GM12878 (cell line): ENCODE data around the gene PPP1R3F. TPM values are rescaled to one million over a fixed set of nuclear protein-coding genes. Genes with fewer than 3 reads are reported as not detected.

Source experiments
- ATAC-seq: fragments of 200-7000 bp; cut with Tn5 transposase; 3 replicates; pipeline ENCODE4 v1.9.1; 2020; ENCODE audit warnings: mild to moderate bottlenecking, moderate library complexity
- BruUV-seq: library from RNA; stranded (reverse); fragments of 400-500 nt; replicated peaks from 2 replicates; lab custom pipeline; 2021; lab: Mats Ljungman, UMichigan
- CTCF ChIA-PET: fragments of 300-600 bp; sonication (Branson Sonifier 250); formaldehyde crosslinking; extraction: SDS; loops from one replicate; lab custom pipeline; 2021; ENCODE audit warnings: inconsistent platforms; lab: Yijun Ruan, JAX
- POLR2A ChIA-PET: fragments of 350-600 bp; formaldehyde crosslinking; extraction: SDS; loops from one replicate; lab custom pipeline; 2021; ENCODE audit warnings: inconsistent platforms; lab: Charles Lee
- RAD21 ChIA-PET: fragments of 300-600 bp; sonication (Branson Sonifier 250); formaldehyde crosslinking; loops from one replicate; lab custom pipeline; 2023; ENCODE audit warnings: antibody characterized with exemption; ENCODE audit not compliant: unreplicated experiment; lab: Charles Lee
- SMC1A ChIA-PET: fragments of 300-600 bp; sonication (Branson Sonifier 250); formaldehyde crosslinking; loops from one replicate; lab custom pipeline; 2023; ENCODE audit not compliant: unreplicated experiment, uncharacterized antibody; lab: Charles Lee
- DNase-seq: peaks from one replicate; pipeline ENCODE4 v3.0.0-alpha.2; 2011; ENCODE audit warnings: low read depth, low spot score
- FAIRE-seq: peaks from 3 replicates; lab custom pipeline; 2011; peaks lifted over from hg19 to GRCh38; lab: Jason Lieb, UNC
- H2AFZ ChIP-seq: 2 replicates; pipeline ENCODE4 v1.6.0; 2011; ENCODE audit warnings: low read depth, low read length, control low read depth; ENCODE audit not compliant: control insufficient read depth
- H3K27ac ChIP-seq: 2 replicates; pipeline ENCODE4 v1.5.1; 2011; ENCODE audit warnings: control low read depth; ENCODE audit not compliant: control insufficient read depth, insufficient read depth
- H3K27me3 ChIP-seq, 2 experiments: replicated peaks in 1 of 2; 2 replicates each; pipeline versions ENCODE4 v1.6.0 to v1.6.1; 2011; ENCODE audit warnings: low read length in 1 of 2; ENCODE audit not compliant: control insufficient read depth in 2 of 2, insufficient read depth in 2 of 2
- H3K36me3 ChIP-seq, 2 experiments: 2 replicates each; pipeline ENCODE4 v1.5.1; 2011; ENCODE audit warnings: low read length in 1 of 2; ENCODE audit not compliant: control insufficient read depth in 2 of 2, insufficient read depth in 2 of 2
- H3K4me1 ChIP-seq: 2 replicates; pipeline ENCODE4 v1.6.1; 2011; ENCODE audit warnings: mild to moderate bottlenecking, low read length, moderate library complexity, mixed read lengths; ENCODE audit not compliant: control insufficient read depth, insufficient read depth
- H3K4me2 ChIP-seq: 2 replicates; pipeline ENCODE4 v1.6.0; 2011; ENCODE audit warnings: control low read depth; ENCODE audit not compliant: control insufficient read depth, insufficient read depth
- H3K4me3 ChIP-seq: fragments of 200-600 bp; sonication (generic); 2 replicates; pipeline ENCODE4 v1.5.1; 2016
- H3K79me2 ChIP-seq: 2 replicates; pipeline ENCODE4 v1.6.0; 2011; ENCODE audit warnings: low read length; ENCODE audit not compliant: control insufficient read depth, insufficient read depth
- H3K9ac ChIP-seq: 2 replicates; pipeline ENCODE4 v1.8.0; 2011; ENCODE audit warnings: low read length, control low read depth, mixed read lengths; ENCODE audit not compliant: control insufficient read depth, insufficient read depth
- H3K9me3 ChIP-seq: replicated peaks from 3 replicates; pipeline ENCODE4 v1.5.1; 2011; ENCODE audit warnings: mild to moderate bottlenecking, low read length; ENCODE audit not compliant: control insufficient read depth, insufficient read depth
- H4K20me1 ChIP-seq: 2 replicates; pipeline ENCODE4 v1.6.0; 2011; ENCODE audit not compliant: control insufficient read depth, insufficient read depth
- EGR1 ChIP-seq, 2 experiments: IDR thresholded peaks; 1 replicate in 1 of 2; 2 replicates in 1 of 2; pipeline ENCODE4 v1.6.1; 2011 to 2012; ENCODE audit warnings: low read depth in 2 of 2, low read length in 2 of 2, borderline replicate concordance in 1 of 2, mild to moderate bottlenecking in 1 of 2, moderate library complexity in 1 of 2
- EP300 ChIP-seq, 2 experiments: fragments of 150-350 bp in 1 of 2; IDR thresholded peaks; 2 replicates each; pipeline ENCODE4 v1.6.1; 2011 to 2012; ENCODE audit warnings: low read depth in 2 of 2, low read length in 2 of 2, borderline replicate concordance in 1 of 2, improper control_type of control experiment in 1 of 2, inconsistent platforms in 1 of 2; ENCODE audit not compliant: control insufficient read depth in 1 of 2
- GABPA ChIP-seq: IDR thresholded peaks from 2 replicates; pipeline ENCODE4 v1.6.1; 2014; ENCODE audit warnings: antibody characterized with exemption, low read depth, mild to moderate bottlenecking, inconsistent platforms
- HDAC2 ChIP-seq: fragments of 200-600 bp; sonication (generic); IDR thresholded peaks from 2 replicates; pipeline ENCODE4 v1.6.1; 2017
- JUNB ChIP-seq: IDR thresholded peaks from 2 replicates; pipeline ENCODE4 v1.6.1; 2016; ENCODE audit warnings: antibody characterized with exemption, mild to moderate bottlenecking
- MXI1 ChIP-seq: fragments of 150-350 bp; IDR thresholded peaks from 2 replicates; pipeline ENCODE4 v1.6.1; 2011; ENCODE audit warnings: low read depth, mild to moderate bottlenecking, inconsistent platforms, low read length, improper control_type of control experiment
- NFIC ChIP-seq: IDR thresholded peaks from 2 replicates; pipeline ENCODE4 v1.6.1; 2012; ENCODE audit warnings: low read depth, mild to moderate bottlenecking, inconsistent platforms, low read length, moderate library complexity
- NFYB ChIP-seq: IDR thresholded peaks from 2 replicates; pipeline ENCODE4 v1.6.1; 2011; ENCODE audit warnings: low read depth, mild to moderate bottlenecking, low read length, improper control_type of control experiment, moderate library complexity; ENCODE audit not compliant: insufficient read depth
- PAX8 ChIP-seq: fragments of 450-650 bp; IDR thresholded peaks from 2 replicates; pipeline ENCODE4 v1.6.1; 2017; ENCODE audit warnings: mild to moderate bottlenecking, moderate library complexity
- POLR2AphosphoS2 ChIP-seq: IDR thresholded peaks from 2 replicates; pipeline ENCODE4 v1.6.1; 2011; ENCODE audit warnings: low read depth, mild to moderate bottlenecking, low read length, improper control_type of control experiment, moderate library complexity
- RAD21 ChIP-seq: IDR thresholded peaks from 2 replicates; pipeline ENCODE4 v1.6.1; 2011; ENCODE audit warnings: mild to moderate bottlenecking, low read depth, low read length, moderate library complexity; ENCODE audit not compliant: insufficient read depth
- RAD51 ChIP-seq: fragments of 450-650 bp; IDR thresholded peaks from 2 replicates; pipeline ENCODE4 v1.6.1; 2016; ENCODE audit warnings: moderate library complexity, mild to moderate bottlenecking, inconsistent platforms
- RB1 ChIP-seq: fragments of 450-650 bp; formaldehyde crosslinking; IDR thresholded peaks from 2 replicates; pipeline ENCODE4 v1.6.1; 2017; ENCODE audit warnings: mild to moderate bottlenecking, borderline replicate concordance
- RCOR1 ChIP-seq: conservative IDR thresholded peaks from 2 replicates; pipeline ENCODE4 v1.6.1; 2012; ENCODE audit warnings: low read depth, low read length, improper control_type of control experiment
- ZNF274 ChIP-seq: IDR thresholded peaks from one replicate; pipeline ENCODE4 v1.8.0; 2011; ENCODE audit not compliant: insufficient read length, insufficient read depth
- ZZZ3 ChIP-seq: IDR thresholded peaks from 2 replicates; pipeline ENCODE4 v1.6.1; 2011; ENCODE audit warnings: low read depth; ENCODE audit not compliant: control insufficient read depth, insufficient read length
- WGBS: methylation state at CpG from one replicate; pipeline ENCODE4 v1.1.6; 2016; ENCODE audit warnings: low lambda C conversion rate; ENCODE audit not compliant: insufficient replicate concordance, insufficient coverage; ENCODE audit errors: missing lambda C conversion rate; 5-methylcytosine and 5-hydroxymethylcytosine counted together
- in situ Hi-C: fragments of 300-500 bp; cut with MboI; formaldehyde crosslinking; loops from 9 replicates; pipeline ENCODE4 v1.14.3; 2018; ENCODE audit warnings: mixed read lengths
- intact Hi-C: fragments of 100-400 bp; cut with micrococcal nuclease; formaldehyde crosslinking; loops from one replicate; pipeline ENCODE4 v1.14.2; 2022; ENCODE audit not compliant: unreplicated experiment
- polyA plus RNA-seq, 11 experiments: library from polyadenylated mRNA; depleted of rRNA in 4 of 11; unstranded in 6 of 11; stranded (reverse) in 5 of 11; fragments of >200 nt; fragmentation: Nextera tagmentation in 4 of 11; fragmentation: Illumina TruSeq in 1 of 11; extraction: Ambion mirVana in 4 of 11; extraction: Trizol in 1 of 11; gene quantifications; 1 replicate in 1 of 11; 2 replicates in 10 of 11; pipeline versions ENCODE4 v1.2.1 to v1.2.3, GENCODE V29; 2011 to 2016; ENCODE audit warnings: inconsistent platforms in 2 of 11, missing spikeins in 2 of 11, low read depth in 1 of 11
- total RNA-seq, 4 experiments: library from RNA; depleted of rRNA in 3 of 4; stranded (reverse); fragments of >200 nt in 3 of 4; fragmentation: Illumina TruSeq in 1 of 4; extraction: Trizol in 1 of 4; gene quantifications; 2 replicates each; pipeline versions ENCODE4 v1.2.1 to v1.2.3, GENCODE V29; 2013 to 2021
- TF ChIP-seq, protein P1 (sequence below): fragments of 450-650 bp; IDR thresholded peaks from 2 replicates; pipeline ENCODE4 v1.6.1; 2016; ENCODE audit warnings: mild to moderate bottlenecking, moderate library complexity, borderline replicate concordance
- TF ChIP-seq, protein P2 (sequence below): fragments of 450-650 bp; conservative IDR thresholded peaks from 2 replicates; pipeline ENCODE4 v1.6.1; 2017; ENCODE audit warnings: mild to moderate bottlenecking, moderate library complexity

PPP1R3F gene
- total and polyA plus RNA-seq, 10 of the 15 experiments (the other 5 are each of a cell fraction or from before 2014, with no cell fraction given), result 0.18 to 4.4 (median 1.00) TPM

DNA sequence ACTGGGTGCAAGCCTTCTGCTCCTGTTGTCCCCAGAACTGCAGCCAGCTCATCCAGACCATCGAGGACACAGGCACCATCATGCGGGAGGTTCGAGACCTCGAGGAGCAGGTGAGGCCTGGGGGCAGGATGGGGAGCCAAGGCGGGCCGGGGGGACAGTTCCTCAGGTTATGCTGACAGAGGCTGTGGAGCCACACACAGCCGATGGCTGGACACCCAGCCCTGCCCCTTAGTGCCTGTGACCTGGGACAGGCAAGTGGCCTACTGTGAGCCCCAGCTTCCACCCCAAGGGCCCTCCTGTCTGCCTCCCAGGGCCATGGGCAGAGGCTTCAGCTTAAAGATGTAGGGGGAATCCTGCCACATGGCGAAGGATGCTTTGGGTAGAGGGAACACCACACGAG lies 20.0 kb upstream of the PPP1R3F start (continued):
- TF ChIP-seq, protein P1, sequence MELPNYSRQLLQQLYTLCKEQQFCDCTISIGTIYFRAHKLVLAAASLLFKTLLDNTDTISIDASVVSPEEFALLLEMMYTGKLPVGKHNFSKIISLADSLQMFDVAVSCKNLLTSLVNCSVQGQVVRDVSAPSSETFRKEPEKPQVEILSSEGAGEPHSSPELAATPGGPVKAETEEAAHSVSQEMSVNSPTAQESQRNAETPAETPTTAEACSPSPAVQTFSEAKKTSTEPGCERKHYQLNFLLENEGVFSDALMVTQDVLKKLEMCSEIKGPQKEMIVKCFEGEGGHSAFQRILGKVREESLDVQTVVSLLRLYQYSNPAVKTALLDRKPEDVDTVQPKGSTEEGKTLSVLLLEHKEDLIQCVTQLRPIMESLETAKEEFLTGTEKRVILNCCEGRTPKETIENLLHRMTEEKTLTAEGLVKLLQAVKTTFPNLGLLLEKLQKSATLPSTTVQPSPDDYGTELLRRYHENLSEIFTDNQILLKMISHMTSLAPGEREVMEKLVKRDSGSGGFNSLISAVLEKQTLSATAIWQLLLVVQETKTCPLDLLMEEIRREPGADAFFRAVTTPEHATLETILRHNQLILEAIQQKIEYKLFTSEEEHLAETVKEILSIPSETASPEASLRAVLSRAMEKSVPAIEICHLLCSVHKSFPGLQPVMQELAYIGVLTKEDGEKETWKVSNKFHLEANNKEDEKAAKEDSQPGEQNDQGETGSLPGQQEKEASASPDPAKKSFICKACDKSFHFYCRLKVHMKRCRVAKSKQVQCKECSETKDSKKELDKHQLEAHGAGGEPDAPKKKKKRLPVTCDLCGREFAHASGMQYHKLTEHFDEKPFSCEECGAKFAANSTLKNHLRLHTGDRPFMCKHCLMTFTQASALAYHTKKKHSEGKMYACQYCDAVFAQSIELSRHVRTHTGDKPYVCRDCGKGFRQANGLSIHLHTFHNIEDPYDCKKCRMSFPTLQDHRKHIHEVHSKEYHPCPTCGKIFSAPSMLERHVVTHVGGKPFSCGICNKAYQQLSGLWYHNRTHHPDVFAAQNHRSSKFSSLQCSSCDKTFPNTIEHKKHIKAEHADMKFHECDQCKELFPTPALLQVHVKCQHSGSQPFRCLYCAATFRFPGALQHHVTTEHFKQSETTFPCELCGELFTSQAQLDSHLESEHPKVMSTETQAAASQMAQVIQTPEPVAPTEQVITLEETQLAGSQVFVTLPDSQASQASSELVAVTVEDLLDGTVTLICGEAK, result no peak
- no peak for TF ChIP-seq PAX8
- no peak for TF ChIP-seq POLR2AphosphoS2
- no peak for TF ChIP-seq NFYB
- no peak for TF ChIP-seq RB1
- TF ChIP-seq RAD21, result no peak
- TF ChIP-seq RAD51, result no peak

DNA sequence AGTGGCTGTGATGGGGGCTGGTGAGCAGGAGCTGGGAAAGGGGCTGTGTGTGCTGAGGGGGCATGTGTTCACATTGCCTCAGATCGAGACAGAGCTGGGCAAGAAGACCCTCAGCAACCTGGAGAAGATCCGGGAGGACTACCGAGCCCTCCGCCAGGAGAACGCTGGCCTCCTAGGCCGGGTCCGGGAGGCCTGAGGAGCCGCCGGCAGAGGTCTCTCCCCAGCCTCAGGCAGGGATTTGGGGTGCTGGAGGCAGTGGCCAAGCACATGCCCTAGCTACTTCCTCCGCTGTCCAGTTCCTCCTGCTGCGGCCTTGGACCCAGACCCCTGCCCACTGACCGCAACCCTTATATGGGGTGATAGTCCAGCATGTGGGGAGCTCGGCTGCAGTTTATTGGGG lies 19.5 kb upstream of the PPP1R3F start:
- RAD21 ChIA-PET, result no interaction called here
- Histone ChIP-seq H3K27me3 (no peaks in the 10 kb centered on the region), H4K20me1 (no peaks in the 10 kb centered on the region), H3K4me1 (no peaks in the 10 kb centered on the region), H3K79me2 (no peaks in the 10 kb centered on the region), H3K27ac (no peak overlapping the region), H3K9ac (no peak overlapping the region), H3K4me2 (no peak overlapping the region), H3K4me3 (no peak overlapping the region), H3K36me3 (peaks cover 0 to 2% of the 10 kb centered on the region in 2 experiments; a peak in 1 of 4 replicates), H3K9me3 (no peaks in the 10 kb centered on the region), H2AFZ (no peak overlapping the region)
- WGBS, result 77% methylated on average over 10 of the region's 13 CpGs
- in situ Hi-C loops, result no loop called here
- SMC1A ChIA-PET, result no interaction called here
- FAIRE-seq (no peak), ATAC-seq (no peak), DNase-seq (no peak)
- BruUV-seq, result no TSS peak
- CTCF ChIA-PET, result no interaction called here
- POLR2A ChIA-PET, result no interaction called here
- intact Hi-C loops, result no loop called here
- TF ChIP-seq RCOR1, result no peak
- TF ChIP-seq ZNF274, result no peak
- no peak for TF ChIP-seq ZZZ3
- no peak for TF ChIP-seq HDAC2
- TF ChIP-seq NFYB, result no peak
- TF ChIP-seq GABPA, result no peak
- TF ChIP-seq JUNB, result no peak
- TF ChIP-seq NFIC, result no peak
- TF ChIP-seq EP300 (IDR thresholded peaks at IDR 0.05; ENCODE audit: borderline replicate concordance in 1 of 2, control insufficient read depth in 1 of 2, low read depth in 2 of 2, low read length in 2 of 2), result no peak
- TF ChIP-seq EGR1 (IDR thresholded peaks at IDR 0.05; ENCODE audit: borderline replicate concordance in 1 of 2, low read depth in 2 of 2, low read length in 2 of 2), result no peak
- TF ChIP-seq, protein P2, sequence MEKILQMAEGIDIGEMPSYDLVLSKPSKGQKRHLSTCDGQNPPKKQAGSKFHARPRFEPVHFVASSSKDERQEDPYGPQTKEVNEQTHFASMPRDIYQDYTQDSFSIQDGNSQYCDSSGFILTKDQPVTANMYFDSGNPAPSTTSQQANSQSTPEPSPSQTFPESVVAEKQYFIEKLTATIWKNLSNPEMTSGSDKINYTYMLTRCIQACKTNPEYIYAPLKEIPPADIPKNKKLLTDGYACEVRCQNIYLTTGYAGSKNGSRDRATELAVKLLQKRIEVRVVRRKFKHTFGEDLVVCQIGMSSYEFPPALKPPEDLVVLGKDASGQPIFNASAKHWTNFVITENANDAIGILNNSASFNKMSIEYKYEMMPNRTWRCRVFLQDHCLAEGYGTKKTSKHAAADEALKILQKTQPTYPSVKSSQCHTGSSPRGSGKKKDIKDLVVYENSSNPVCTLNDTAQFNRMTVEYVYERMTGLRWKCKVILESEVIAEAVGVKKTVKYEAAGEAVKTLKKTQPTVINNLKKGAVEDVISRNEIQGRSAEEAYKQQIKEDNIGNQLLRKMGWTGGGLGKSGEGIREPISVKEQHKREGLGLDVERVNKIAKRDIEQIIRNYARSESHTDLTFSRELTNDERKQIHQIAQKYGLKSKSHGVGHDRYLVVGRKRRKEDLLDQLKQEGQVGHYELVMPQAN, result no peak
- no peak for TF ChIP-seq MXI1
